ENCODE data around the gene BMERB1. TPM values are rescaled to one million over a fixed set of nuclear protein-coding genes. Genes with fewer than 3 reads are reported as not detected.

Gene BMERB1
- total RNA-seq, 2 donors from 2014 or later, result 55.0 to 55.3 TPM

DNA sequence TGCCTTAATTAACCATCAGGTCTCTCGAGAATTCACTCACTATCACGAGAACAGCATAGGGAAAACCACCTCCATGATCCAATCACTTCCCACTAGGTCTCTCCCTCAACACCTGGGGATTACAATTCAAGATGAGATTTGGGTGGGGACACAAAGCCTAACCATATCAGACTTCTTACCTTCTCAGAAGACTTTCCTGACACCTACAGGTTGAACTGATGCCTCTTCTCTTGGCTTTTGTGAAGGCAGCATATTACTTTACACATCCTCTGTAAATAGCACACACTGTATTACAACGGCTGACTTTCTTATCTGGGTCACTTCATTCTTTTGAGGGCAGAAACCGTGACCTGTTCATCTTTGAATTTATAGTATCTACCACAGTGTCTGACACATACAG lies 23.6 kb downstream of the BMERB1 start:
- TF ChIP-seq, protein P1, sequence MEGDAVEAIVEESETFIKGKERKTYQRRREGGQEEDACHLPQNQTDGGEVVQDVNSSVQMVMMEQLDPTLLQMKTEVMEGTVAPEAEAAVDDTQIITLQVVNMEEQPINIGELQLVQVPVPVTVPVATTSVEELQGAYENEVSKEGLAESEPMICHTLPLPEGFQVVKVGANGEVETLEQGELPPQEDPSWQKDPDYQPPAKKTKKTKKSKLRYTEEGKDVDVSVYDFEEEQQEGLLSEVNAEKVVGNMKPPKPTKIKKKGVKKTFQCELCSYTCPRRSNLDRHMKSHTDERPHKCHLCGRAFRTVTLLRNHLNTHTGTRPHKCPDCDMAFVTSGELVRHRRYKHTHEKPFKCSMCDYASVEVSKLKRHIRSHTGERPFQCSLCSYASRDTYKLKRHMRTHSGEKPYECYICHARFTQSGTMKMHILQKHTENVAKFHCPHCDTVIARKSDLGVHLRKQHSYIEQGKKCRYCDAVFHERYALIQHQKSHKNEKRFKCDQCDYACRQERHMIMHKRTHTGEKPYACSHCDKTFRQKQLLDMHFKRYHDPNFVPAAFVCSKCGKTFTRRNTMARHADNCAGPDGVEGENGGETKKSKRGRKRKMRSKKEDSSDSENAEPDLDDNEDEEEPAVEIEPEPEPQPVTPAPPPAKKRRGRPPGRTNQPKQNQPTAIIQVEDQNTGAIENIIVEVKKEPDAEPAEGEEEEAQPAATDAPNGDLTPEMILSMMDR (IDR thresholded peaks at IDR 0.05), result no peak
- Histone ChIP-seq H3K27ac (no peak overlapping the region), H3K4me3 (no peak overlapping the region)

DNA sequence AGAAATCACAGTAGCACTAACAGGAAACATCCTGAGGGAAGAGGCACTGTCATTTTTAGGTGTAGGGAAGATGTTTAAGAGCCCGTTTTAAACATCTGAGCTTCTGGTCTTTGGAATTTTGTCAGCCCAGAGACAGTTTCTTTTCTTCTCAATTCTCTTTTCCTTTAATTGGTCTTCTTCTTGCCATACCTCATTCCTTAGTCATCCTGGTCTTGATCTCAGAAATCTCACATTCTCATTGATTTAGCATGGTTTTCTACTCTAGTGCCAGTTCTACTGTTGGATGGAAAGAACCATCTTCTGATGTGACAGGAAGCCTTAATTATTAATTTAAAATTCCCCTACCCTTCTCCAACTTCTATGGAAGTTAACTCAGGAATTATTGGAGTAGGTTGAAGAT lies 25.4 kb downstream of the BMERB1 start:
- H3K27me3 ChIP-seq, result no peaks in the 10 kb centered on the region
- no peak overlapping the region for H3K27ac ChIP-seq
- no peak overlapping the region for H3K4me3 ChIP-seq
- DNase-seq (ENCODE audit: low spot score), result no peak
- no peaks in the 10 kb centered on the region for H3K9me3 ChIP-seq
- TF ChIP-seq, protein P1 (IDR thresholded peaks at IDR 0.05), result no peak
- no peaks in the 10 kb centered on the region for H3K4me1 ChIP-seq
- no peaks in the 10 kb centered on the region for H3K36me3 ChIP-seq

More for the DNA sequence above, 23.6 kb downstream of the BMERB1 start:
- Histone ChIP-seq H3K27me3 (no peaks in the 10 kb centered on the region), H3K9me3 (no peaks in the 10 kb centered on the region), H3K4me1 (no peaks in the 10 kb centered on the region), H3K36me3 (no peaks in the 10 kb centered on the region)
- peak; percentile 4 for DNase-seq (ENCODE audit: low spot score)

DNA sequence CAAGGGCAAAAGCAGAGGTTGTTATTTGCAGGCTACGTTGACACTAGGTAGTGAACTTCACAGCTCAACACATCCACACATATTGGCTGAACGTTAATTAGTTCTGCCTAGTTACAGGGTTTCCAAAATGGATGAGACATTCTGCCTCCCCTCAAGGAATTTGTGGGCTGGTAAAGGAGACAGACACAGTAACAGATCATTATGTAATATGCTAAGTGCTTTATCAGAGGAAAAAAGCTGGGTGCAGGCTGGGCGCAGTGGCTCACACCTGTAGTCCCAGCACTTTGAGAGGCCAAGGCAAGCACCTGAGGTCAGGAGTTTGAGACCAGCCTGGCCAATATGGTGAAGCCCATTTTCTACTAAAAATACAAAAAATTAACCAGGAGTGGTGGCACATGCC lies 26.2 kb downstream of the BMERB1 start:
- H3K27ac ChIP-seq, result no peak overlapping the region
- TF ChIP-seq, protein P1 (IDR thresholded peaks at IDR 0.05), result no peak
- no peaks in the 10 kb centered on the region for H3K4me1 ChIP-seq
- H3K4me3 ChIP-seq, result no peak overlapping the region
- H3K27me3 ChIP-seq, result no peaks in the 10 kb centered on the region
- H3K36me3 ChIP-seq, result no peaks in the 10 kb centered on the region
- no peaks in the 10 kb centered on the region for H3K9me3 ChIP-seq
- DNase-seq (ENCODE audit: low spot score), result no peak

DNA sequence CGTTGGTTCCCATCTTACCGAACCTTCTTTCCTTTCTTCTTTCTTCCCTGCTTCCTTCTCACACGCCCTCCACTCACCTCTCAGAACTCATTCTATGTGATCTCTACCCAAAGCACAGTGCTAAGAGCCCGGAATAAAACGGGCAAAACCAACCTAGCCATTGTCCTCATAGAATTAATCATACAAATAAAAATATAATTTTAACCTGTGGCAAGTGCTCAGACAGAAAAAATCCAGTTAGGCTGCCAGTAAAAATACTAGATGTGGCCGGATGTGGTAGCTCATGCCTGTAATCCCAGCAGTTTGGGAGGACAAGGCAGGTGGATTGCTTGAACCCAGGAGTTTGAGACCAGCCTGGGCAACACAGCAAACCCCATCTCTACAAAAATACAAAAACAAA lies 27.0 kb downstream of the BMERB1 start:
- Histone ChIP-seq H3K4me1 (no peaks in the 10 kb centered on the region), H3K27ac (no peak overlapping the region), H3K9me3 (no peaks in the 10 kb centered on the region), H3K27me3 (no peaks in the 10 kb centered on the region), H3K4me3 (no peak overlapping the region), H3K36me3 (no peaks in the 10 kb centered on the region)
- DNase-seq (ENCODE audit: low spot score), result no peak
- TF ChIP-seq, protein P1 (IDR thresholded peaks at IDR 0.05), result no peak

GRCh38 chr16:15464401-15465186 lies 30.2 kb downstream of the BMERB1 start:
- Histone ChIP-seq H3K9me3 (peaks cover 0 to 7% of the 10 kb centered on the region in 2 donors), H3K4me3 (no peak overlapping the region), H3K36me3 (no peaks in the 10 kb centered on the region), H3K4me1 (no peaks in the 10 kb centered on the region), H3K27ac (no peak overlapping the region), H3K27me3 (no peaks in the 10 kb centered on the region)
- DNase-seq (ENCODE audit: low spot score), result peak; percentile 28
- TF ChIP-seq, protein P1 (IDR thresholded peaks at IDR 0.05), result no peak

- no peak for DNase-seq (ENCODE audit: low spot score)
- Histone ChIP-seq H3K36me3 (no peaks in the 10 kb centered on the region), H3K27me3 (no peaks in the 10 kb centered on the region), H3K4me3 (no peak overlapping the region), H3K4me1 (no peaks in the 10 kb centered on the region), H3K27ac (no peak overlapping the region), H3K9me3 (peaks cover 0 to 14% of the 10 kb centered on the region in 2 donors)
- TF ChIP-seq, protein P1 (IDR thresholded peaks at IDR 0.05), result no peak
These were observed 31.7 kb downstream of the BMERB1 start for GRCh38 chr16:15466131-15466530.
